ENCODE results near the gene GNG14.
A peak's percentile ranks its signal among the peaks of the same experiment; 100 is the strongest.
"Not testable (repeated sequence)": the region's sequence is repeated elsewhere in the genome, so short reads cannot be mapped to it uniquely, and the experiment has no call there.

The GNG14 gene

DNA sequence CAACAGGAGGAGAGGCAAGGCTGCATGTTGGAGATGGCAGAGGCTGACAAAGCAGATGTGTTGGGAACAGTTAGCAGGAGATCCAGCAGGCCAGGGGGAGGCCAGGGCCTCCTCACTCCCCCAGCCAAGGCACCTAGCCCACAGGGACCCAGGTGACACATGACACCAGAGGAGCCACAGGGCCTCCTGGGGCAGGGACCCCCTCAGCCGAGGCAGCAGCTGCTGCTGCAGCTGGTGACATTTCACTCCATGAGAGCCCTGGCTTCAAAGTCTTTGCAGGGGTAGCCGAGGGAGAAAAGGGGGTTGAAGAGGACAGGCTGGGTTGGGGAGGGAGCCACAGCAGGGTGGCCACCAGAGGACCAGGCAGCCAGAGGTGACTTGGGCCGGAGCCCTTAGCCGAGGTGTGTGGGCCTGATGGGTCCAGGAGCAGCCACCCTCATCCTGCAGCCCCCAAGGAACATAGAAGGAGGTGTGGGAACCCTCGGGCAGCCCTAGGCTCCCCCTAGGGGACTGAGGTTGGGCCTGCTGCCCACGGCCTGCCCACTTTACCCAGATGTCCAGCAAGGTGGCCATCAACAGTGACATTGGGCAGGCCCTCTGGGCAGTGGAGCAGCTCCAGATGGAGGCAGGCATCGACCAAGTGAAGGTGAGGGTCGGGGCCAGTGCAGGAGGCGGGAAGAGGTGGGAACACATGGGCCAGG is at the start of gene GNG14:
TSS of gene GNG14 (plus strand) at position 503 of the 701 bp plus-strand sequence. CDS start at position 554, 51 bp downstream.
- DNase-seq (ENCODE audit: low read depth in 2 of 2), result no peak

DNA sequence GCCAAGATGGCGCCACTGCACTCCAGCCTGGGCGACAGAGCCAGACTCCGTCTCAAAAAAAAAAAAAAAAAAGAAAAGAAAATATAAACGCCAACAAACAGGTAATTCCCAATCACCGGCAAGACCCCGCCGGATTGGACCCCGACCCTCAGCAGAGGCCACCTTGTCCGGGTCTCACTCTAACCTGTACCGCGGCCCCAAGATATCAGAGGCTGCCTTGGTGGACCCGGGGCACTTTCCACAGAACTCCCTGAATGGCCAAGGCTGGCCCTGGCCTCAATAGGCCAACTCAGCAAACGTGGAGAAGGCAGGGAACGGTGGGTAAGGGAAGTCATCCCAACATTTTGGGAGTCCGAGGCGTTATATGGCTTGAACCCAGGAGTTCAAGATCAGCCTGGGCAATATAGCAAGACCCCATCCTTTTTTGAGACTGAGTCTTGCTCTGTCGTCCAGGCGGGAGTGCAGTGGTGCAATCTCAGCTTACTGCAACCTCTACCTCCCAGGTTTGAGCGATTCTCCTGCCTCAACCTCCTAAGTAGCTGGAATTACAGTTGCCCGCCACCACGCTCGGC is 49.1 kb upstream of the GNG14 start:
- no peak for DNase-seq (ENCODE audit: low read depth in 2 of 2)

DNA sequence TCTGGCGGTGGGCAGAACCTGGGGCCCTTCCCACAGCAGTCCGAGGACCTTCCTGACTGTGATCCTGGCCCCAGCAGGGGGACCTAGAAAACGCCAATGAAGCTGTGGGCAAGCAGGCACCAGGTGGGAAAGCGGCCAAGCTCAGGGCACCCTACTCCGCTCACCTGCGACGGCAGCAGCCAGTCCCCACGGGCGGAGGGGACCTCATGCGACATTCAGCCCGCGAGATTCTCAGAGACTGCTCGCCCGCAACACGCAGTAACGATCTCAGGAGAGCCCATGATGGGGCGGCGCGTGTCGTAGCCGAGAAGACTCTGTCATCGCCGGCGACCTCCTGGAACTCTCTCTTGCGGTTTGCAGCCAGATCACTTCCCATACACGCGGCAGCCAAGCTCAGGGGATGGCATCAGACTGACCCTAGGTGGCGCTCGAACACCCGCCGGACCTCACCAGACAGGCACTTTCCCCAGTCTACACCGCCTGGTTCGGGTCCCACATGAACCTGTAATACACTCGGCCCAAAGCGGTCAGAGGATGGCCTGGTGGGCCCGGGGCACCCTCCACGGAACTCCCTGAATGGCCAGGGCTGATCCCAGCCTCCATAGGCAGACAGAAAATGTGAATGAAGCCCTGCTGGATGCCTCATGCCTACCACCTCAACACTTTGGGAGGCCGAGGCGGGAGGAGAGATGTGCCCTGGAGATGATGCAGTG is 47.7 kb upstream of the GNG14 start:
- DNase-seq (ENCODE audit: low read depth in 2 of 2), result peak; percentile 73 to 74

DNA sequence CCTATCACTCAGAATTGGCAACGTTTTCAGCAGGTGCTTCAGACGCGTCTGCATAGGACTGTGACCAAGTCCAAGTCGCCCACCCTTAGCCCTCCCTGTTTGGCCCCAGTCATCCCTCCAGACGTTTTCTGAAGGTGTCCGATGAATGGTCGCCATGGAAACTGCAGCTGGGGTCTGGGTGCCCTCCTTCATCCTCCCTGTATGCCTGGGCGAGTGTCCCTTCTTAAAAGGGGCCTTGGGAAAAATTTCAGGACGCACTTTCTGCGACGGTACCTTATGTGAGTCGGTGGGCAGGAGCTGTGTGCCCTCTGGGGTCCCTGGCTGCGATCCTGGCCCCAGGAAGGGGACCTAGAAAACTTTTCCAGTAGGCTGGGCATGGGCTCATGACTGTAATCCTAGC is 46.3 kb upstream of the GNG14 start:
- no peak for DNase-seq (ENCODE audit: low read depth in 2 of 2)

DNA sequence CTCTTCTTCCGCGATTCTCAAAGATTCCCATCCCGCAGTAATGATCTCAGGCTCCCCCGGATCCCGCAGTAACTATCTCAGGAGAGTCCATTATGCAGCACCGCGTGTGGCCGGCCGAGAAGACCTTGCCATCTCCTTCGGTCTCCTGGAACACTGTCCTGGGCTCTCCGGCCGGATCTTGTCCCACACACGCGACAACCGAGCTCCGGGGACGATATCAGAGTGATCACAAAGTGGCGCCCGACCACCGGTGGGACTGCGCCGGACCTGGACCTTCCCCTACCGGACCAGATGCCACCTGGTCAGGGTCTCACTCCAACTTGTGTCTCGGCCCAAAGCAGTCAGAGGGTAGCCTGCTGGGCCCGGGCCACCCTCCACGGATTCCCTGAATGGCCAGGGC is 45.3 kb upstream of the GNG14 start:
- DNase-seq (ENCODE audit: low read depth in 2 of 2), result no peak

DNA sequence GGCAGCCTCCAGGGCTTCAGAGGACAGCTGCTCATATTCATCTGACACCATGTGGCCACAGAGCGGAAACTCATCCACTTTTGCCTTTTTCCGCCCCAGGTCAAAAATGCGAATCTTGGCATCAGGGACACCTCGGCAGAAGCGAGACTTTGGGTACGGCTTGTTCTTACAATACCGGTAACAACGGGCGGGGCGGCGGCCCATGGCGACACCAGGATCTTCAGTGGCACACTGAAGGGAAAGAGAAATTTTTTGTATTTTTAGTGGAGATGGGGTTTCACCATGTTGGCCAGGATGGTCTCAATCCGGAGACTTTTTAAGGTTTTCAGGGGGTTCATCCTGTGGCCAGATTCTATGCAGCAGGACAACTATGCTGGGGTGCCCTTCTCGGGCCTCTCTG is 44.1 kb upstream of the GNG14 start:
- not testable (repeated sequence) for DNase-seq (ENCODE audit: low read depth in 2 of 2)

DNA sequence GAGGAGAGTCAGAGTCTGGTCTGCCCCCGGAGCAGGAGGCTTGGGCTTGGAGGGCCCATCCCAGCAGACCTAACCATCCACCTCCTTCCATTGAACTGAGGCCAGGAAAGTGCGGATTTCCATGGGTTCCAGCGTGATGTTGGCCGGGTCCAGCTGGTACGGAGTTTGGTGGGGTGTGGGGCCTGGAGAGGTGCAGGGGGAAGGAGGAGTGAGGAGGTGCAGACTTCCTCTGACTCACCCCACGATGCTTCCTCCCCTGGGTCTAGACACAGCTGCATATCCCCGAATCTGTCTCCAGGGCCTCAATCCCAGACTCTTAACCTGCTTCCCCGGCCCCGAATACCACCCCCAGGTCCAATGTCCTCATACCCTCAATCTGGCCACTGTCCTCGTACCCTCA is 41.2 kb upstream of the GNG14 start:
- DNase-seq (ENCODE audit: low read depth in 2 of 2), result no peak

DNA sequence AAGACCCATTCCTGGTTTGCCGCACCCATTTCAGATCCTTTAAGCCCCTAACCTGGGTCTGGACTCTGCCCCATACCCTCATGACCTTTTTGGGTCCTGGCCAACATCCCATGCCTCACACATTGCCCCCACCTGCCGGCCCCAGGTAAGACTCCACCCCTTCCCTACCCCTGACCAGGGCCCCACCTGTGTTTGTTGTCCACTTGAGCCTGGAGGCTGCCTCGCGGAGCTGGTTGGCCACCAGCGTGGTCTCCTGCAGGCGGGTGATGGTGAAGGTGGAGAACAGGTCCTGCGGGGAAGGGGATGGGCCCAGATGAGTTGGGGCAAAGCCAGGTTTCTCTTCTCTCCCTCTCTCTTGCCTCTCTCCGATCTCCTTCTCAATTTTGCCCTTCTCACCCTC is 40.8 kb upstream of the GNG14 start:
- DNase-seq (ENCODE audit: low read depth in 2 of 2), result no peak

DNA sequence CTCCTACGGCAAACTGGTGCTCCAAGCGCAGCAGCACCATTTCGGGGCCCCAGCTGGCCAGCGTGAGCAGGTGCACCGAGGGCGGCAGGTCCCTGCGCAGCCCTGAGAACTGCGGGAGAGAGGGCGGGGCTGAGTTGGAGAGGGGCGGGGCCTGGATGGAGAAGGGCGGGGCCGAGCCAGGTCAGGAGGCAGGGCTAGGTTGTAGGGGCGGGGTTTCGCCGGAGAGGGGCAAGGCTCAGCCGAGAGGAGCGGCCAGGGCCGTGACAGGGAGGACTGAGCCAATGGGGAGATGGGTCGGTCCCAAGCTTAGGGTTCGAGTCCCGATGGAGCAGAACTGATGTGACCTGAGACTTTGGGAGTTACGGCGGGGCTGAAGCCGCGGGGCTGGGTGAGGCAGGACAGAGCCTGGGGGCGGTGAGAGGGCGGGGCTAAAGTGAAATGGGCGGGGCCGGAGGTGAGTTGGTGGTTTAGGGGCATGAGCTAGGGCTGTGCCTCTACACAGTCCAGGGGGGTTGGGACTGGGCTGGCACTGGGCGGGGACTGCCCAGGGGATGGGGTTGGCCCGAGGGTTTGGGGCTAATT is 40.2 kb upstream of the GNG14 start:
- DNase-seq (ENCODE audit: low read depth in 2 of 2), result no peak

DNA sequence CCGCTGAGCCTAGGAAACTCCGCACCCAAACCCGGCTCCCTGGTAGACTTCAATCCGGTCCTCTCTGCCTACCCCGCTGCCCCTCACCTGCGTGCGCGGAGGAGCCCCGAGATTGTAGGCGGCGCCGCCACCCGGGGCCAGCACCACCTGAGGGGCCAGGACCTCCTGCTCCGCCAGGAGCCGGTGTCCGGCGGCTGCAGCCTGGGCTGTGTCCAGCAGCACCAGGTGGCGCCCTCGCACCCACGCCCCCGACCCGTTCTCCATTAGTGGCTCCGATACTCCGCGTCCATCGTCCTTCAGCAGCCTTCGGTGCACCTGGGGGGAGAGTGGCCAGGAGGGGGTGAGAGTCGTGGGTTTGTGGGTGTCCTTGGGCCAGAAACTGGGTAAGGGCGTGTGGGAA is 39.7 kb upstream of the GNG14 start:
- no peak for DNase-seq (ENCODE audit: low read depth in 2 of 2)

DNA sequence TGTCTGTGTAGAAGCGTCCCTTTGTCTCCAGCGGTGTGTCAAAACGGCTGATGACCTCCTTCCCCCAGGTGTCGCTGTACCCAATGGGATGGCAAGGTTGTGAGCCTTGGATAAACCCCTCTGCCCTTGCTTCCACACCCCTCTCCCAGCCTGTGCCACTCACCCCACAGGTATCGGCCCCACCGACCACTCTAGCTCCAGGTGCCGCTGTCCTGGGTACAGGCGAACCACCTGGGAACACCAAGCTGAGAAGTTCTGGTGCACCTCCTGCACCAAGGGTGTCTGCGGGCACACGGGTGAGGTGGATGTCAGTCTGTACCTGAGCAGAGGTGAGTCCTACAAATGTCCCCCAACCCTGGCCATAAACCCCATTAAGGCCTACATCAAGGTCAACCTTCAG is 37.9 kb upstream of the GNG14 start:
- DNase-seq (ENCODE audit: low read depth in 2 of 2), result no peak

DNA sequence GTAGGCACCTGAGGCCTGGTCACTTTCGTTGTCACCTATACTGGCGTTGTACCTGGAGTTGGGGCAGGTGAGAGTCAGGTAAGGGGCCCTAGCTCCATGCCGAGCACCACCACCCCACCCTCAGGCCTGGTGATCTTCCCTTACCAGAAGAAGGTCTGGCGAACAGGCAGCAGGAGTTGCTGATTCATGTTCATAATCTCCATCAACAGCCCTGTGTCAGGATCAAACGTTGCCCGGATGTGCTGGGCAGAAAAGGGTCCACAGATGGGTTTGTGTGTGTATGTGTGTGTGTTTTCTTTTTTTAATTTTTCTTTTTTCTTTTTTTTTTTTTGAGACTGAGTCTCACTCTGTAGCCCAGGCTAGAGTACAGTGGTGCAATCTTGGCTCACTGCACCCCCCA is 35.6 kb upstream of the GNG14 start:
- no peak for DNase-seq (ENCODE audit: low read depth in 2 of 2)

DNA sequence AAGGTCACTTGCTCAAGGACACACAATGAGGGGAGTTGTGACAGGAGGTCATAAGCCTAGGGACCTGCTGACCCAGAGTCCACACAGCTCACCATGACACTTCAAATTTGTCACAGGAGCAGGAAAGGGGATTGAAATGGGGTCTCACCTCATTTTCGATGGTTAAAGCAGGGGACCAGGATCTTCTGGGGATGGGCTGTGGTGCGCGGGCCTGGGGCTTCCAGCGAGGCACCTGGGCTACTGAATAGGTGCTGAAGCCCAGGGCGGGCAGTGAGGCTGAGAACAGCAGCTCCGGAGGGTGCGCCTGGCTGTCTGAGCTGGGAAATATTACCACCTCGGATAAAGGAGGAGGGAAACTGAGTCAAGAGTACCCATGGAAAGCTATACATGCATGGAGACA is 32.3 kb upstream of the GNG14 start:
- no peak for DNase-seq (ENCODE audit: low read depth in 2 of 2)

DNA sequence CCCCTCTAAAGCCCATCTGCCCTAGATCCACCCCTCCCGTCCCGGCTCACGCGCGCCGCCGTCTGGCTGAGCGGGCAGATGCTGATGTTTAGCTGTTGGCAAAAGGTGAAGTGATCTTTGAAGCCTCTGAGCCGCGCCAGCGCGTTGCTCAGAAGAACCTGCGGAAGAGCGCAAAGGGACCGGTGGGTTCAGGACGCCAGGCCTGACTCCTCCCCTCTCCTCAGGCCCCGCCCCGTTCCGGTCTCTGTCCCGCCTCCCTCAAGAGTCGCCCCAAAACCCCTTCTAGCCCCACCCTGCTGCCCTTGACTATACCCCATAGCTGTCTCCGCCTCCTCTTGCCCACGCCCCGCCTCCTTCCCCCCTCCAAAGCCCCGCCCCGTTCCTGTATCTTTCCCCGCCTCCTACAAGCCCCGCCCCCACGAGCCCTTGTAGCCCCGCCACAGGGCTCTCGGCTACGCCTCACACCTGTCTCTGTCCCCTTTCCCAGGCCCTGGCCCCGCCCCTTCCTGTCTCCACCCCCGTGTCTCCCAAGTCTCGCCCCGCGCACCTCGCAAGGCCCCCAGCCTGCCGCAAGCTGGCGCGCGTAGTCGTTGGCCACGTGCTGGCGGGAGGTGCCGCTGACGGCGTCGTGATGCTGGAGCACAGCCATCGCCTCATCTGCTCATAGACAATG is 30.8 kb upstream of the GNG14 start:
- no peak for DNase-seq (ENCODE audit: low read depth in 2 of 2)

DNA sequence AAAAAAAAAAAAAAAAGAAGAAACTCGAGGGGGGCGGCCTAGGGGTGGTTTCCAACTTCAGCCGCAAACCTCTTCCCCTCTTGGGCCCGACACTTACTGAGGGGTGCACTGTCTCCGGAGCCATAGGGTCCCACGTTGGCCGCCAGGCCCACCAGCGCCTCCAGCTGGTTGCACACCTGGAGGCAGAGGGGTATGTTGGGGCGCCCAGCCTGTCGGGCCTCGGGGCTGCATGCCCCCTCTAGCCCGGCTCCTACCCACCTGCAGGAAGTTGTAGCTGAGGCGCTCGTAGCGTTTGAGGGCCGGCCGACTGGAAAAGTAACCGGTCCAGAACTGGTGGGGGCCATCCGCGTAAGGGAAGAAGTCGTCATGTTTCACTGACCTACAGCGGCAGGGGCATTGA is 29.8 kb upstream of the GNG14 start:
- no peak for DNase-seq (ENCODE audit: low read depth in 2 of 2)

DNA sequence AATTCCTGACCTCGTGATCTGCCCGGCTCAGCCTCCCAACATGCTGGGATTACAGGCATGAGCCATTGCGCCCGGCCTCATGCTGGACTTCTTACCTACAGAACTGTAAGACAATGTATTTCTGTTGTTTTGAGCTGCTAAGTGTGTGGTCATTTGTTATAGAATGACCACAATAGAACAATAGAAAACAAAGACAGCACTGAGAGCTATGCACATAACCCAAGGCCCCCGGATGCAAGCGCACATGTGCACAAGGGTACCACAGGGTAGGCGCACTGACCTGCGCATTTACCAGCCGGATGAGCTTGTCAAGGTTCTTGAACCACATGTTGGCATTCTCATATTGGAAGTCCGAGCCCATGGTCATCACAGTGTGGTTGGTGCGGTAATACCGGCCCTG is 26.8 kb upstream of the GNG14 start:
- no peak for DNase-seq (ENCODE audit: low read depth in 2 of 2)

DNA sequence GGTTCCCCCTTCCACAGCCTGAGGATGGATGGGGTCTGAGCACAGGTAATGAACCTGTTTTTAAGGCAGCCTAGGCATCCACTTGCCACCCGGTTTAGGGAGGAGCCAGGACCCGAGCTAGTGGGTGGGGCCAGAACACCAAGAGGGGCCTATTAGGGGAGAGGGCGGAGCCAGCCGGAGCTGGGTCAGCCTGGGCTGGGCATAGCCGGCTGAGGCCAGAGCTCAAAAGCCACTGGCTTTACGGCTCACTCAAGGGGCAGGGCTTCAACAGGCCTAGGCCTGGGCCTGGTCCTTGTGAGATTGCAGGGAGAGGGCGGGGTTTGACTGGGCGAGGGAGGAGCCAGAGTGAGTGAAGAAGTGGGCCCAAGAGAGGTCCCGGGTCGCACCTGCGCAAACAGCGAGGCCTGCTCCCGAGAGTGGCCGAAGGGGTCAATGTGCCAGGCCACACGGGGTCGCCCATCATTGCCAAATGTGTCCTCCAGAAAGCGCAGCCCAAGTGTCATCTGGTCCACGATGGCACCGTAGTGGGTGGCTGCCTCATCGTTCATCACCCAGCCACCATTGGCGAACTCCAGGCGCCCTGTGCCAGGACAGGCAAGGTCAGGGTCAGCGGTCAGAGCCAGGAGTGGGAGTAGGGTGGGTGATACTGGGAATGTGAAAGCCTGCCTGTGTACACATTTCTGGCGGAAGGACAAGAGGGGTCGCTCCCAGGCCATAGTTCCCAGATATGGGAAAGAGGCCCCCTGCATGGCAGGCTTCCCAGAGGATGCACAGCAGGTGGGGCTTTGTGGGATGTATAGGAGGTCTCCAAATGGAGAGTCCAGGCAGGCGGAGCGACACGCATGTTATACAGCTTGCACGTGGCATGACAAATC is 23.2 kb upstream of the GNG14 start:
- DNase-seq (ENCODE audit: low read depth in 2 of 2), result no peak

DNA sequence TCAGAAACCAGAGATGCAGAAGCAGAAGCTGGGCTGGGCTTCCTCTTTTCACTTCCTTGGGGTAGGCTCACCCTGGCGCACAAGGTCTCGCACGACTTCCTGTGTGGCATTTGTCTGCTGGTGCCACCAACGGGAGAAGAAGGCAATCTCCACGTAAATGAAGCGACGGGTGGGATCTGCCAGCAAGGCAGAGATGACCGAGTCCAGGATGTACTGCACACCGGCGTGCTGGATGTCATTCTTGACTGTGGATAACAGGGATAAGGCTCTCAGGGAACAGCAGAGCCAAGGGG is 22.6 kb upstream of the GNG14 start:
- DNase-seq (ENCODE audit: low read depth in 2 of 2), result no peak

DNA sequence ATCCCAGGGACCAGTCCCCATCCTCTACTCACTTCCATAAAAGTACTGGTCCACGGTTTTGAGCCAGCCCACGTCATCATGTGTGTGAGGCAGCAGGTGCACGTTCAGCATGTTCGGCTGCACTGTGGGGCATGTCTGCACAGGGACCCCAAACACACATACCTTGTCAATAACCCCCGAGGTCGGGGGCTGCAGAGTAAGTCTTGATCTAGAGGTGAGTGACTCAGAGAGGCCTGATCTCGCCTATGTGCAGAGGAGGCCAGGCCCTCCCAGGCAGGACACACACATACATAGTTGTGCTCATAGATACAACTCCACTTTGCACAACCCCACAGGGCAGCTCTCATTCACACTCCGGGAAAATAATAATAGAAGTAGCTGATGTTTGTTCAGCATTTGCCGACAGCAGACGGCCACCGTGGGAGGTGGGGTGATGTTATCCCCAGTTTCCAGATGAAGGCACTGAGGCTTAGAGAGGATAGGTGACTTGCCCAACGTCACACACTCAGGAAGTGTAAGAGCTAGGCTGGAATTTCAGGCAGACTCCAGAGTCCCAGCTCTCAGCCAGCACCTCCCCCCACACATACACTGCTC is 22.0 kb upstream of the GNG14 start:
- no peak for DNase-seq (ENCODE audit: low read depth in 2 of 2)

DNA sequence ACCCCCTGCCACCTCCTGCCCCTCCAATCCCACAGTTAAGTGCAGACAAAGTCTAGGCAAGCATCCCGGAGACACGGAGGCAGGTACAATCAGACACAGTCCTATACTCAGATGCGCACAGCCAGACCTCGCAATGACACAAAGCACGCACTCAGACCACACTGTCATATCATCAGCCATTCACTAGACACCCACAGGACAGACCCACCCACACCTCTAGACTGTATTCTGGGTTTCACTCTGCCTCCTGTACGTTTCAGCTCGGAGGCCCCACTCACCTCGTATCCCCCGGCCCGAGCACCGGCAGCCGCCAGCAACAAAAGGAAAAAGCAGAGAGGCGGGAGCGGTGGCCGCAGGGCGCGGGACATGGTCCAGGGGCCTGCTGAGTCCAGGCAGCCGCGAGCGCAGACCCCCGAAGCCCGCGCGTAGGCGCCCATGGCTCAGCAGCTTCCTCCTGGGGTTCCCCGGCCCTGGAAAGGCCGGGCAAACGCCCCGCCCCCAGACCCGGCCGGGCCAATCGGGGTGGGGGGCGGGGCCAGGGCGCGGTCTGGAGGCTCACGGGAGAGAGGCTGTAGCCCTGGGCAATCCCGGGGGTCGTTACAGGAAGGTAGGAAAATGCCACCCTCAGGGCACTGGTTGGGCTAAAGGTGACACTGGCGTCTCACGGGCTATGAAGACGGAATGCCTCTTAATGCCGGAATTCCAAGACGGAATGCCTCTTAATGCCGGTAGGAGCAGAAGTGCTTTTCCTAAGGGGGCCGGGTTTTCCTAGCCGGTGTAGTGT is 21.3 kb upstream of the GNG14 start, which contains the start of the genes MAN2B1 and WDR83:
TSS of gene MAN2B1 (minus strand) at position 478 of the 784 bp plus-strand sequence. CDS start at position 437, 41 bp downstream.
TSS of gene WDR83 (plus strand) at position 543 of the 784 bp plus-strand sequence. CDS start 2,984 bp downstream, outside the sequence.
- peak; percentile 53 to 56 for DNase-seq (ENCODE audit: low read depth in 2 of 2)
